HepG2 (cell line): ENCODE data around the gene TMTC3. TPM values are rescaled to one million over a fixed set of nuclear protein-coding genes. Genes with fewer than 3 reads are reported as not detected.

Source experiments
- ATAC-seq: fragments of 200-7000 bp; cut with Tn5 transposase; 3 replicates; pipeline ENCODE4 v1.9.1; 2020; ENCODE audit warnings: mild to moderate bottlenecking, moderate library complexity
- BruUV-seq: library from RNA; stranded (reverse); fragments of 400-500 nt; replicated peaks from 2 replicates; lab custom pipeline; 2021; lab: Mats Ljungman, UMichigan
- CTCF ChIA-PET: fragments of 300-600 bp; formaldehyde crosslinking; extraction: SDS; loops from one replicate; lab custom pipeline; 2021; ENCODE audit warnings: low total read pairs, inconsistent platforms, low intra/inter-chr PET ratio; lab: Yijun Ruan, JAX
- POLR2A ChIA-PET: fragments of 350-600 bp; sonication (Branson Sonifier 250); formaldehyde crosslinking; loops from one replicate; lab custom pipeline; 2020; ENCODE audit warnings: antibody characterized with exemption, inconsistent platforms; lab: Yijun Ruan, JAX
- DNase-seq: peaks from one replicate; pipeline ENCODE4 v3.0.0-alpha.2; 2015; ENCODE audit warnings: low spot score
- FAIRE-seq: peaks from 3 replicates; lab custom pipeline; 2011; peaks lifted over from hg19 to GRCh38; lab: Jason Lieb, UNC
- H2AFZ ChIP-seq: one replicate; pipeline ENCODE4 v1.6.1; 2011; ENCODE audit warnings: low read length, inconsistent platforms
- H3K27ac ChIP-seq: fragments of 300-600 bp; 3 replicates; pipeline ENCODE4 v1.8.0; 2011; ENCODE audit warnings: mixed run types, mild to moderate bottlenecking, mixed read lengths, low read length, inconsistent platforms; ENCODE audit not compliant: insufficient read depth; ENCODE audit errors: extremely low read length
- H3K27me3 ChIP-seq, 2 experiments: fragments of 200-600 bp in 1 of 2; 2 replicates in 1 of 2; 3 replicates in 1 of 2; pipeline versions ENCODE4 v1.6.0 to v1.8.0; 2011; ENCODE audit warnings: low read length in 2 of 2, mild to moderate bottlenecking in 2 of 2, moderate library complexity in 2 of 2, inconsistent platforms in 1 of 2; ENCODE audit not compliant: insufficient read depth in 2 of 2, control insufficient read depth in 1 of 2
- H3K36me3 ChIP-seq, 2 experiments: fragments of 200-600 bp in 1 of 2; replicated peaks in 1 of 2; 2 replicates in 1 of 2; 3 replicates in 1 of 2; pipeline versions ENCODE4 v1.5.1 to v1.8.0; 2011; ENCODE audit warnings: low read length in 2 of 2, inconsistent platforms in 1 of 2; ENCODE audit not compliant: insufficient read depth in 2 of 2, control insufficient read depth in 1 of 2
- H3K4me1 ChIP-seq: 2 replicates; pipeline ENCODE4 v1.5.1; 2012; ENCODE audit warnings: low read length, inconsistent platforms; ENCODE audit not compliant: insufficient read depth
- H3K4me2 ChIP-seq: 2 replicates; pipeline ENCODE4 v1.6.0; 2011; ENCODE audit warnings: low read depth, low read length, inconsistent platforms
- H3K4me3 ChIP-seq, 3 experiments: fragments of 200-600 bp in 1 of 3; sonication (generic), shearing (Covaris generic) in 1 of 3; replicated peaks in 1 of 3; 2 replicates each; pipeline ENCODE4 v1.5.1; 2011 to 2016; ENCODE audit warnings: low read length in 3 of 3, inconsistent platforms in 2 of 3, low read depth in 2 of 3, mild to moderate bottlenecking in 2 of 3, control low read depth in 1 of 3, mixed read lengths in 1 of 3; ENCODE audit not compliant: insufficient read depth in 1 of 3
- H3K79me2 ChIP-seq: one replicate; pipeline ENCODE4 v1.6.1; 2011; ENCODE audit warnings: low read length, inconsistent platforms; ENCODE audit not compliant: insufficient read depth
- H3K9ac ChIP-seq: 2 replicates; pipeline ENCODE4 v1.6.0; 2011; ENCODE audit warnings: mild to moderate bottlenecking, low read depth, low read length, inconsistent platforms; ENCODE audit not compliant: insufficient read depth
- H3K9me3 ChIP-seq: 2 replicates; pipeline ENCODE4 v1.5.1; 2012; ENCODE audit warnings: mild to moderate bottlenecking, low read length
- H4K20me1 ChIP-seq: 2 replicates; pipeline ENCODE4 v1.6.0; 2011; ENCODE audit warnings: inconsistent platforms, mild to moderate bottlenecking, low read length, moderate library complexity; ENCODE audit not compliant: insufficient read depth
- ATAD3A ChIP-seq: sonication (generic); formaldehyde crosslinking; IDR thresholded peaks from 2 replicates; pipeline ENCODE4 v1.4.0; 2020; ENCODE audit warnings: missing genetic modification reagents
- CEBPB ChIP-seq: IDR thresholded peaks from 2 replicates; pipeline ENCODE4 v1.6.1; 2011; ENCODE audit warnings: low read depth, low read length, improper control_type of control experiment, borderline replicate concordance
- CEBPG ChIP-seq: IDR thresholded peaks from 2 replicates; pipeline ENCODE4 v1.6.1; 2016
- ESRRA ChIP-seq: sonication (generic); formaldehyde crosslinking; IDR thresholded peaks from 2 replicates; pipeline ENCODE4 v1.5.1; 2020; ENCODE audit warnings: mild to moderate bottlenecking, low read depth, missing genetic modification reagents
- FOXK2 ChIP-seq: fragments of 450-650 bp; IDR thresholded peaks from 2 replicates; pipeline ENCODE4 v1.6.1; 2016
- NKX3-1 ChIP-seq: sonication (generic); formaldehyde crosslinking; IDR thresholded peaks from 2 replicates; pipeline ENCODE4 v1.5.0; 2020; ENCODE audit warnings: missing genetic modification reagents
- TBP ChIP-seq: sonication (generic); formaldehyde crosslinking; IDR thresholded peaks from 2 replicates; pipeline ENCODE4 v1.5.0; 2020; ENCODE audit warnings: missing genetic modification reagents
- ZBTB49 ChIP-seq: sonication (generic); formaldehyde crosslinking; IDR thresholded peaks from 2 replicates; pipeline ENCODE4 v1.4.0; 2020; ENCODE audit warnings: missing genetic modification reagents, borderline replicate concordance
- ZBTB7A ChIP-seq: sonication (generic); formaldehyde crosslinking; IDR thresholded peaks from 2 replicates; pipeline ENCODE4 v1.8.0; 2022; ENCODE audit warnings: mild to moderate bottlenecking, missing genetic modification reagents
- ZNF253 ChIP-seq: sonication (generic); formaldehyde crosslinking; IDR thresholded peaks from 2 replicates; pipeline ENCODE4 v1.8.0; 2022; ENCODE audit warnings: mild to moderate bottlenecking, missing genetic modification reagents, borderline replicate concordance
- ZNF382 ChIP-seq: sonication (generic); formaldehyde crosslinking; IDR thresholded peaks from 2 replicates; pipeline ENCODE4 v1.5.0; 2020; ENCODE audit warnings: missing genetic modification reagents, mild to moderate bottlenecking, borderline replicate concordance
- ZNF615 ChIP-seq: sonication (generic); formaldehyde crosslinking; IDR thresholded peaks from 2 replicates; pipeline ENCODE4 v1.5.0; 2020; ENCODE audit warnings: mild to moderate bottlenecking, missing genetic modification reagents, borderline replicate concordance
- ZNF704 ChIP-seq: sonication (generic); formaldehyde crosslinking; IDR thresholded peaks from 2 replicates; pipeline ENCODE4 v1.8.1; 2023; ENCODE audit warnings: mild to moderate bottlenecking, inconsistent platforms, moderate library complexity, missing genetic modification reagents, borderline replicate concordance
- WGBS: methylation state at CpG from one replicate; pipeline ENCODE4 v1.1.6; 2017; ENCODE audit warnings: low lambda C conversion rate; 5-methylcytosine and 5-hydroxymethylcytosine counted together
- in situ Hi-C: cut with HindIII; loops from 2 replicates; pipeline ENCODE4 v1.10.0; 2017; ENCODE audit warnings: low pct_unique_long_range_greater_than_20kb; ENCODE audit not compliant: extremely low pct_ligation_motif_present
- intact Hi-C: fragments of 100-400 bp; cut with micrococcal nuclease; formaldehyde crosslinking; loops from one replicate; pipeline ENCODE4 v1.10.0; 2022; ENCODE audit not compliant: unreplicated experiment
- polyA plus RNA-seq, 8 experiments: library from polyadenylated mRNA; depleted of rRNA in 3 of 8; stranded (reverse) in 7 of 8; unstranded in 1 of 8; fragments of >200 nt; fragmentation: Illumina TruSeq in 4 of 8; extraction: Trizol in 4 of 8; gene quantifications; 2 replicates each; pipeline versions ENCODE4 v1.2.1 to v1.2.3, GENCODE V29; 2011 to 2016; ENCODE audit warnings: low read depth in 4 of 8, missing spikeins in 1 of 8, mixed read lengths in 1 of 8; ENCODE audit not compliant: insufficient read depth in 1 of 8
- total RNA-seq, 5 experiments: library from RNA; depleted of rRNA; stranded (reverse); fragments of >200 nt; fragmentation: Illumina TruSeq; extraction: Trizol; gene quantifications; 2 replicates each; pipeline ENCODE4 v1.2.3, GENCODE V29; 2016; ENCODE audit warnings: low read depth in 1 of 5

Gene TMTC3
- total and polyA plus RNA-seq, 2 of the 13 experiments (the other 11 are each of a cell fraction or from before 2014, with no cell fraction given), result 6.3 to 22.5 TPM

GRCh38 chr12:88187571-88187970, 45.5 kb downstream of the TMTC3 start:
- DNase-seq, result no peak
- no peak overlapping the region for H3K27ac ChIP-seq

GRCh38 chr12:88188180-88188579, 46.1 kb downstream of the TMTC3 start:
- H3K36me3 ChIP-seq, result no peaks in the 10 kb centered on the region; a peak in 1 of 5 replicates
- no peaks in the 10 kb centered on the region for H3K79me2 ChIP-seq
- in situ Hi-C loops, result no loop called here
- POLR2A ChIA-PET, result no interaction called here
- no peak overlapping the region for H3K9ac ChIP-seq
- WGBS, result 63% methylated on average over 1 of the region's 1 CpG
- no peaks in the 10 kb centered on the region for H4K20me1 ChIP-seq
- H3K9me3 ChIP-seq, result no peaks in the 10 kb centered on the region
- no peak for TF ChIP-seq ZBTB49 (CRISPR knock-in tag)
- TF ChIP-seq CEBPG (CRISPR knock-in tag), result no peak
- TF ChIP-seq ZNF382 (CRISPR knock-in tag), result no peak
- TF ChIP-seq ZNF704, result no peak
- TF ChIP-seq TBP (CRISPR knock-in tag), result no peak
- TF ChIP-seq ESRRA (CRISPR knock-in tag), result no peak
- TF ChIP-seq FOXK2, result no peak
- no peak for TF ChIP-seq ZBTB7A (CRISPR knock-in tag)
- TF ChIP-seq NKX3-1, result no peak
- TF ChIP-seq, all 625 proteins: peak for 0
- BruUV-seq, result no TSS peak
- no peak for FAIRE-seq
- CTCF ChIA-PET, result no interaction called here
- Histone ChIP-seq H3K4me2 (no peak overlapping the region), H3K4me3 (no peak overlapping the region), H3K27ac (no peak overlapping the region), H3K4me1 (no peaks in the 10 kb centered on the region), H3K27me3 (no peaks in the 10 kb centered on the region), H2AFZ (no peak overlapping the region)
- intact Hi-C loops, result no loop called here
- ATAC-seq, result no peak
- DNase-seq, result no peak

More at GRCh38 chr12:88187571-88187970, 45.5 kb downstream of the TMTC3 start:
- Histone ChIP-seq H3K9me3 (no peaks in the 10 kb centered on the region), H3K4me2 (no peak overlapping the region), H3K9ac (no peak overlapping the region), H3K79me2 (no peaks in the 10 kb centered on the region), H2AFZ (no peak overlapping the region), H3K4me3 (no peak overlapping the region), H3K27me3 (no peaks in the 10 kb centered on the region), H3K4me1 (no peaks in the 10 kb centered on the region), H4K20me1 (no peaks in the 10 kb centered on the region), H3K36me3 (no peaks in the 10 kb centered on the region; a peak in 1 of 5 replicates)
- WGBS, result 86% methylated on average over 2 of the region's 2 CpGs
- no peak for ATAC-seq
- intact Hi-C loops (no loop called here), in situ Hi-C loops (no loop called here)
- ChIA-PET CTCF (no interaction called here), POLR2A (no interaction called here)
- no peak for FAIRE-seq
- TF ChIP-seq ZNF615 (CRISPR knock-in tag) (no peak), CEBPB (peak; percentile 60), ZNF253 (CRISPR knock-in tag) (no peak), ATAD3A (CRISPR knock-in tag) (no peak)
- BruUV-seq, result no TSS peak
